GM23338 (cell line): ENCODE data around the gene SP8. TPM values are rescaled to one million over a fixed set of nuclear protein-coding genes. Genes with fewer than 3 reads are reported as not detected.

Experiments
- ATAC-seq: fragments of 200-7000 bp; cut with Tn5 transposase; 3 replicates; pipeline ENCODE4 v1.9.1; 2020
- DNase-seq: peaks from one replicate; pipeline ENCODE4 v3.0.0-alpha.2; 2015; ENCODE audit warnings: low spot score
- H2AFZ ChIP-seq: fragments of 200-600 bp; sonication (generic); 2 replicates; pipeline ENCODE4 v1.8.0; 2016; ENCODE audit warnings: antibody characterized with exemption, mild to moderate bottlenecking, moderate library complexity
- H3F3A ChIP-seq: fragments of 200-600 bp; sonication (generic); replicated peaks from 2 replicates; pipeline ENCODE4 v1.8.0; 2017; ENCODE audit warnings: antibody characterized with exemption, mixed run types, low read depth
- H3K27ac ChIP-seq: fragments of 200-600 bp; sonication (generic); 2 replicates; pipeline ENCODE4 v1.6.1; 2016; ENCODE audit warnings: low read depth
- H3K27me3 ChIP-seq: fragments of 200-600 bp; sonication (generic); 2 replicates; pipeline ENCODE4 v1.8.0; 2016; ENCODE audit warnings: mild to moderate bottlenecking, mixed run types, moderate library complexity; ENCODE audit not compliant: insufficient read depth
- H3K36me3 ChIP-seq: fragments of 200-600 bp; sonication (generic); 2 replicates; pipeline ENCODE4 v1.8.0; 2016; ENCODE audit warnings: mild to moderate bottlenecking; ENCODE audit not compliant: insufficient read depth
- H3K4me1 ChIP-seq: fragments of 200-600 bp; sonication (generic); 2 replicates; pipeline ENCODE4 v1.8.0; 2016; ENCODE audit warnings: mild to moderate bottlenecking, moderate library complexity; ENCODE audit not compliant: insufficient read depth
- H3K4me2 ChIP-seq: fragments of 200-600 bp; sonication (generic); 2 replicates; pipeline ENCODE4 v1.7.1; 2017; ENCODE audit warnings: mixed run types
- H3K4me3 ChIP-seq: fragments of 200-600 bp; sonication (generic); 2 replicates; pipeline ENCODE4 v1.6.1; 2016; ENCODE audit warnings: mixed run types
- H3K79me2 ChIP-seq: fragments of 200-600 bp; sonication (generic); replicated peaks from 2 replicates; pipeline ENCODE4 v1.8.0; 2017; ENCODE audit warnings: mild to moderate bottlenecking; ENCODE audit not compliant: insufficient read depth
- H3K9me2 ChIP-seq: fragments of 200-600 bp; sonication (generic); 2 replicates; pipeline ENCODE4 v1.8.0; 2017; ENCODE audit not compliant: insufficient read depth
- H4K20me1 ChIP-seq: fragments of 200-600 bp; sonication (generic); replicated peaks from 2 replicates; pipeline ENCODE4 v1.8.0; 2017; ENCODE audit warnings: mild to moderate bottlenecking; ENCODE audit not compliant: insufficient read depth
- H3K27ac Mint-ChIP-seq: 2 replicates; pipeline ENCODE4 v1.8.0; 2020; ENCODE audit warnings: inconsistent platforms, mild to moderate bottlenecking, moderate library complexity, mixed read lengths
- H3K27me3 Mint-ChIP-seq: 3 replicates; pipeline ENCODE4 v1.8.0; 2022; ENCODE audit warnings: low read depth, mild to moderate bottlenecking, moderate library complexity, mixed read lengths, inconsistent platforms; ENCODE audit not compliant: insufficient read depth, poor library complexity
- H3K36me3 Mint-ChIP-seq: 3 replicates; pipeline ENCODE4 v1.8.0; 2021; ENCODE audit warnings: low read depth, mild to moderate bottlenecking, inconsistent platforms, moderate library complexity, mixed read lengths
- H3K4me1 Mint-ChIP-seq: 3 replicates; pipeline ENCODE4 v1.8.0; 2020; ENCODE audit warnings: mild to moderate bottlenecking, inconsistent platforms, mixed read lengths
- H3K4me3 Mint-ChIP-seq: 3 replicates; pipeline ENCODE4 v1.8.0; 2021; ENCODE audit warnings: moderate library complexity, mild to moderate bottlenecking, inconsistent platforms, mixed read lengths
- H3K9me3 Mint-ChIP-seq: 3 replicates; pipeline ENCODE4 v1.8.0; 2020; ENCODE audit warnings: moderate library complexity, mild to moderate bottlenecking, inconsistent platforms, mixed read lengths
- CREB1 ChIP-seq: fragments of 250-450 bp; sonication (Bioruptor Pico); IDR thresholded peaks from 2 replicates; pipeline ENCODE4 v1.5.0; 2020; ENCODE audit warnings: low read depth, mild to moderate bottlenecking, moderate library complexity
- ETS1 ChIP-seq: IDR thresholded peaks from 2 replicates; pipeline ENCODE4 v1.6.1; 2016; ENCODE audit warnings: antibody characterized with exemption
- EZH2 ChIP-seq: fragments of 200-600 bp; sonication (generic); IDR thresholded peaks from one replicate; pipeline ENCODE4 v1.8.0; 2017; ENCODE audit warnings: antibody characterized with exemption, mild to moderate bottlenecking, low read depth; ENCODE audit not compliant: unreplicated experiment
- JUNB ChIP-seq: IDR thresholded peaks from one replicate; pipeline ENCODE4 v1.6.1; 2016; ENCODE audit warnings: antibody characterized with exemption; ENCODE audit not compliant: unreplicated experiment
- NANOG ChIP-seq: IDR thresholded peaks from 2 replicates; pipeline ENCODE4 v1.6.1; 2016; ENCODE audit warnings: antibody characterized with exemption, borderline replicate concordance
- POLR2AphosphoS5 ChIP-seq: IDR thresholded peaks from 2 replicates; pipeline ENCODE4 v1.6.1; 2016; ENCODE audit warnings: antibody characterized with exemption, low read depth
- STAT1 ChIP-seq: IDR thresholded peaks from one replicate; pipeline ENCODE4 v1.6.1; 2016; ENCODE audit warnings: antibody characterized with exemption; ENCODE audit not compliant: unreplicated experiment
- ZNF114 ChIP-seq: fragments of 250-450 bp; sonication (Bioruptor Pico); IDR thresholded peaks from 2 replicates; pipeline ENCODE4 v1.5.0; 2020; ENCODE audit warnings: mild to moderate bottlenecking, moderate library complexity
- ZNF331 ChIP-seq: fragments of 250-450 bp; sonication (Bioruptor Pico); IDR thresholded peaks from 2 replicates; pipeline ENCODE4 v1.5.0; 2020; ENCODE audit warnings: low read depth, mild to moderate bottlenecking, moderate library complexity
- polyA plus RNA-seq: library from polyadenylated mRNA; unstranded; fragments of >200 nt; fragmentation: Nextera tagmentation; extraction: Ambion mirVana; gene quantifications from 2 replicates; pipeline ENCODE4 v1.2.1, GENCODE V29; 2016
- total RNA-seq: library from RNA; depleted of rRNA; stranded (reverse); fragments of >200 nt; shearing (Covaris generic); gene quantifications from 2 replicates; pipeline ENCODE4 v1.2.3, GENCODE V29; 2014
- TF ChIP-seq, protein P1 (sequence below), 2 experiments: fragments of 200-600 bp in 1 of 2; sonication (generic) in 1 of 2; conservative IDR thresholded peaks; 2 replicates each; pipeline versions ENCODE4 v1.5.1 to v1.6.1; 2016 to 2017; ENCODE audit warnings: antibody characterized with exemption in 2 of 2, low read depth in 2 of 2, mild to moderate bottlenecking in 2 of 2, moderate library complexity in 1 of 2
- TF ChIP-seq, protein P2 (sequence below): fragments of 250-450 bp; sonication (Bioruptor Pico); IDR thresholded peaks from 2 replicates; pipeline ENCODE4 v1.5.0; 2020; ENCODE audit warnings: mild to moderate bottlenecking, moderate library complexity

Gene SP8
- total and polyA plus RNA-seq, 2 experiments from 2014 or later, result 3.7 to 6.7 TPM

DNA sequence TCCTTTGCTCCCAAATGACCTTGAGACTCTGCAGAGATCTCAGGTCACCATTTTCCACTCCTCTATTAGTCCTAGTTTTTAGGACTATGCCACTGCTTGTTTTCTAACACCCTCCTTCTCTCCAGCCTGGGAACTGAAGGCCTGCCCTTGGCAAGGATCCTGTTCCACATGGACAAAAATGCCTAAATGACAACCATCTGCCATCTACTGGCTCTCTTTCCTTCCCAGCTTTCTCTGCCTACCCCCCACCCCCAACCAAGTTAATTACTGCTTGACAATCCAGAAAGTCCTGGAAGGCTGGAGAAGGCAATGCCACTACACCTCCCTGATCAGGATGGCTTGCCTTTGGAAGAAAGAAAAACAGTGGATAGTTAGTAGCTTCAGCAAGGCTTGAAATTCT is 44.8 kb upstream of the SP8 start:
- Histone ChIP-seq H3K9me2 (no peaks in the 10 kb centered on the region), H3K4me1 (peaks cover 25% of the 10 kb centered on the region), H3K36me3 (no peaks in the 10 kb centered on the region), H2AFZ (peak overlapping the region; percentile 49), H3F3A (no peaks in the 10 kb centered on the region), H4K20me1 (no peaks in the 10 kb centered on the region), H3K4me3 (0 out of 2 replicates have a peak overlapping the region, but pooled peaks have one; percentile 2), H3K27me3 (no peaks in the 10 kb centered on the region), H3K27ac (no peak overlapping the region), H3K4me2 (peak overlapping the region; percentile 53), H3K79me2 (no peaks in the 10 kb centered on the region)
- peaks cover 2% of the 10 kb centered on the region for H3K27me3 Mint-ChIP-seq
- no peaks in the 10 kb centered on the region for H3K36me3 Mint-ChIP-seq
- H3K27ac Mint-ChIP-seq, result no peak overlapping the region
- TF ChIP-seq, protein P1, sequence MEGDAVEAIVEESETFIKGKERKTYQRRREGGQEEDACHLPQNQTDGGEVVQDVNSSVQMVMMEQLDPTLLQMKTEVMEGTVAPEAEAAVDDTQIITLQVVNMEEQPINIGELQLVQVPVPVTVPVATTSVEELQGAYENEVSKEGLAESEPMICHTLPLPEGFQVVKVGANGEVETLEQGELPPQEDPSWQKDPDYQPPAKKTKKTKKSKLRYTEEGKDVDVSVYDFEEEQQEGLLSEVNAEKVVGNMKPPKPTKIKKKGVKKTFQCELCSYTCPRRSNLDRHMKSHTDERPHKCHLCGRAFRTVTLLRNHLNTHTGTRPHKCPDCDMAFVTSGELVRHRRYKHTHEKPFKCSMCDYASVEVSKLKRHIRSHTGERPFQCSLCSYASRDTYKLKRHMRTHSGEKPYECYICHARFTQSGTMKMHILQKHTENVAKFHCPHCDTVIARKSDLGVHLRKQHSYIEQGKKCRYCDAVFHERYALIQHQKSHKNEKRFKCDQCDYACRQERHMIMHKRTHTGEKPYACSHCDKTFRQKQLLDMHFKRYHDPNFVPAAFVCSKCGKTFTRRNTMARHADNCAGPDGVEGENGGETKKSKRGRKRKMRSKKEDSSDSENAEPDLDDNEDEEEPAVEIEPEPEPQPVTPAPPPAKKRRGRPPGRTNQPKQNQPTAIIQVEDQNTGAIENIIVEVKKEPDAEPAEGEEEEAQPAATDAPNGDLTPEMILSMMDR (conservative IDR thresholded peaks at IDR 0.05; ENCODE audit: low read depth in 2 of 2), result peak in 1 of 2 experiments; percentile 35; a peak in 1 of 4 replicates
- TF ChIP-seq CREB1 (CRISPR knock-in tag), result no peak
- H3K9me3 Mint-ChIP-seq, result no peaks in the 10 kb centered on the region
- no peak overlapping the region for H3K4me3 Mint-ChIP-seq
- ATAC-seq (no peak; the same call in 2 of the 3 replicates), DNase-seq (no peak)
- H3K4me1 Mint-ChIP-seq, result peaks cover 24% of the 10 kb centered on the region

- H3K79me2 ChIP-seq, result no peaks in the 10 kb centered on the region
- H3K27me3 Mint-ChIP-seq, result peaks cover 3% of the 10 kb centered on the region
- H3F3A ChIP-seq, result no peaks in the 10 kb centered on the region
- no peak for ATAC-seq
- DNase-seq, result no peak
- no peaks in the 10 kb centered on the region for H3K36me3 ChIP-seq
- no peak overlapping the region for H3K4me3 ChIP-seq
- H3K4me1 ChIP-seq, result peaks cover 29% of the 10 kb centered on the region
- H3K4me3 Mint-ChIP-seq, result no peak overlapping the region
- H3K9me3 Mint-ChIP-seq, result no peaks in the 10 kb centered on the region
- H3K27me3 ChIP-seq, result no peaks in the 10 kb centered on the region
- H3K27ac Mint-ChIP-seq, result no peak overlapping the region
- no peaks in the 10 kb centered on the region for H4K20me1 ChIP-seq
- no peaks in the 10 kb centered on the region for H3K9me2 ChIP-seq
- H3K4me1 Mint-ChIP-seq, result peaks cover 30% of the 10 kb centered on the region
- H3K36me3 Mint-ChIP-seq, result no peaks in the 10 kb centered on the region
- H3K27ac ChIP-seq, result no peak overlapping the region
- no peak overlapping the region for H2AFZ ChIP-seq
- no peak overlapping the region for H3K4me2 ChIP-seq
- TF ChIP-seq, protein P2, sequence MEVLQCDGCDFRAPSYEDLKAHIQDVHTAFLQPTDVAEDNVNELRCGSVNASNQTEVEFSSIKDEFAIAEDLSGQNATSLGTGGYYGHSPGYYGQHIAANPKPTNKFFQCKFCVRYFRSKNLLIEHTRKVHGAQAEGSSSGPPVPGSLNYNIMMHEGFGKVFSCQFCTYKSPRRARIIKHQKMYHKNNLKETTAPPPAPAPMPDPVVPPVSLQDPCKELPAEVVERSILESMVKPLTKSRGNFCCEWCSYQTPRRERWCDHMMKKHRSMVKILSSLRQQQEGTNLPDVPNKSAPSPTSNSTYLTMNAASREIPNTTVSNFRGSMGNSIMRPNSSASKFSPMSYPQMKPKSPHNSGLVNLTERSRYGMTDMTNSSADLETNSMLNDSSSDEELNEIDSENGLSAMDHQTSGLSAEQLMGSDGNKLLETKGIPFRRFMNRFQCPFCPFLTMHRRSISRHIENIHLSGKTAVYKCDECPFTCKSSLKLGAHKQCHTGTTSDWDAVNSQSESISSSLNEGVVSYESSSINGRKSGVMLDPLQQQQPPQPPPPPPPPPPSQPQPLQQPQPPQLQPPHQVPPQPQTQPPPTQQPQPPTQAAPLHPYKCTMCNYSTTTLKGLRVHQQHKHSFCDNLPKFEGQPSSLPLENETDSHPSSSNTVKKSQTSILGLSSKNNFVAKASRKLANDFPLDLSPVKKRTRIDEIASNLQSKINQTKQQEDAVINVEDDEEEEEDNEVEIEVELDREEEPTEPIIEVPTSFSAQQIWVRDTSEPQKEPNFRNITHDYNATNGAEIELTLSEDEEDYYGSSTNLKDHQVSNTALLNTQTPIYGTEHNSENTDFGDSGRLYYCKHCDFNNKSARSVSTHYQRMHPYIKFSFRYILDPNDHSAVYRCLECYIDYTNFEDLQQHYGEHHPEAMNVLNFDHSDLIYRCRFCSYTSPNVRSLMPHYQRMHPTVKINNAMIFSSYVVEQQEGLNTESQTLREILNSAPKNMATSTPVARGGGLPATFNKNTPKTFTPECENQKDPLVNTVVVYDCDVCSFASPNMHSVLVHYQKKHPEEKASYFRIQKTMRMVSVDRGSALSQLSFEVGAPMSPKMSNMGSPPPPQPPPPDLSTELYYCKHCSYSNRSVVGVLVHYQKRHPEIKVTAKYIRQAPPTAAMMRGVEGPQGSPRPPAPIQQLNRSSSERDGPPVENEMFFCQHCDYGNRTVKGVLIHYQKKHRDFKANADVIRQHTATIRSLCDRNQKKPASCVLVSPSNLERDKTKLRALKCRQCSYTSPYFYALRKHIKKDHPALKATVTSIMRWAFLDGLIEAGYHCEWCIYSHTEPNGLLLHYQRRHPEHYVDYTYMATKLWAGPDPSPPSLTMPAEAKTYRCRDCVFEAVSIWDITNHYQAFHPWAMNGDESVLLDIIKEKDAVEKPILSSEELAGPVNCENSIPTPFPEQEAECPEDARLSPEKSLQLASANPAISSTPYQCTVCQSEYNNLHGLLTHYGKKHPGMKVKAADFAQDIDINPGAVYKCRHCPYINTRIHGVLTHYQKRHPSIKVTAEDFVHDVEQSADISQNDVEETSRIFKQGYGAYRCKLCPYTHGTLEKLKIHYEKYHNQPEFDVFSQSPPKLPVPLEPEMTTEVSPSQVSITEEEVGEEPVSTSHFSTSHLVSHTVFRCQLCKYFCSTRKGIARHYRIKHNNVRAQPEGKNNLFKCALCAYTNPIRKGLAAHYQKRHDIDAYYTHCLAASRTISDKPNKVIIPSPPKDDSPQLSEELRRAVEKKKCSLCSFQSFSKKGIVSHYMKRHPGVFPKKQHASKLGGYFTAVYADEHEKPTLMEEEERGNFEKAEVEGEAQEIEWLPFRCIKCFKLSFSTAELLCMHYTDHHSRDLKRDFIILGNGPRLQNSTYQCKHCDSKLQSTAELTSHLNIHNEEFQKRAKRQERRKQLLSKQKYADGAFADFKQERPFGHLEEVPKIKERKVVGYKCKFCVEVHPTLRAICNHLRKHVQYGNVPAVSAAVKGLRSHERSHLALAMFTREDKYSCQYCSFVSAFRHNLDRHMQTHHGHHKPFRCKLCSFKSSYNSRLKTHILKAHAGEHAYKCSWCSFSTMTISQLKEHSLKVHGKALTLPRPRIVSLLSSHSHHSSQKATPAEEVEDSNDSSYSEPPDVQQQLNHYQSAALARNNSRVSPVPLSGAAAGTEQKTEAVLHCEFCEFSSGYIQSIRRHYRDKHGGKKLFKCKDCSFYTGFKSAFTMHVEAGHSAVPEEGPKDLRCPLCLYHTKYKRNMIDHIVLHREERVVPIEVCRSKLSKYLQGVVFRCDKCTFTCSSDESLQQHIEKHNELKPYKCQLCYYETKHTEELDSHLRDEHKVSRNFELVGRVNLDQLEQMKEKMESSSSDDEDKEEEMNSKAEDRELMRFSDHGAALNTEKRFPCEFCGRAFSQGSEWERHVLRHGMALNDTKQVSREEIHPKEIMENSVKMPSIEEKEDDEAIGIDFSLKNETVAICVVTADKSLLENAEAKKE (CRISPR knock-in tag), result no peak
- TF ChIP-seq ZNF114 (CRISPR knock-in tag), result no peak
- no peak for TF ChIP-seq STAT1
- no peak for TF ChIP-seq ZNF331 (CRISPR knock-in tag)
- no peak for TF ChIP-seq EZH2
- TF ChIP-seq NANOG, result no peak
- TF ChIP-seq, protein P1 (conservative IDR thresholded peaks at IDR 0.05; ENCODE audit: low read depth in 2 of 2), result no peak
- TF ChIP-seq JUNB, result no peak
- TF ChIP-seq POLR2AphosphoS5, result no peak
- TF ChIP-seq ETS1, result no peak
Measured at GRCh38 chr7:20828947-20829346, 42.3 kb upstream of the SP8 start.
